Measurements from ENCODE around the gene EIF2D. TPM values are rescaled to one million over a fixed set of nuclear protein-coding genes. Genes with fewer than 3 reads are reported as not detected.
"Not testable (repeated sequence)": the region's sequence is repeated elsewhere in the genome, so short reads cannot be mapped to it uniquely, and the experiment has no call there.

The EIF2D gene
- total RNA-seq, 2 donors from 2014 or later: 25.9 to 55.4 TPM

DNA sequence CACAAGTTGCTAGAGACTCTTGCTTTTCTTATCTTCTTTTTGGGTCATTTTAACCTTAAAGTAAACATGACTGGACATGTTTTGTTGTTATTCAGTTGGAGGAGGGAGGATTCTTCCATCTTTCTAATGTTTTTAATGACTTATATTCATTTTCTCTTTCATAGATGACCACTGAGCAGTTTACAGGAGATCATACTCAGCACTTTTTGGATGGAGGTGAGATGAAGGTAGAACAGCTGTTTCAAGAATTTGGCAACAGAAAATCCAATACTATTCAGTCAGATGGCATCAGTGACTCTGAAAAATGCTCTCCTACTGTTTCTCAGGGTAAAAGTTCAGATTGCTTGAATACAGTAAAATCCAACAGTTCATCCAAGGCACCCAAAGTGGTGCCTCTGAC lies 35.0 kb upstream of the EIF2D start:
- intact Hi-C loops (cut with DNase I): no loop called here
- Histone ChIP-seq H3K36me3 (replicated peaks in 1 of 2; ENCODE audit: insufficient read depth in 1 of 2, low read depth in 2 of 2) (peaks cover 0 to 3% of the 10 kb centered on the region in 2 donors), H3K27me3 (no peaks in the 10 kb centered on the region), H3K4me3 (no peak overlapping the region), H3K9me3 (no peaks in the 10 kb centered on the region), H3K4me1 (peaks cover 13% of the 10 kb centered on the region), H3K27ac (no peak overlapping the region)
- ATAC-seq (no peak), DNase-seq (no peak)
- TF ChIP-seq POLR2A (IDR thresholded peaks at IDR 0.05): no peak
- TF ChIP-seq, protein P1, sequence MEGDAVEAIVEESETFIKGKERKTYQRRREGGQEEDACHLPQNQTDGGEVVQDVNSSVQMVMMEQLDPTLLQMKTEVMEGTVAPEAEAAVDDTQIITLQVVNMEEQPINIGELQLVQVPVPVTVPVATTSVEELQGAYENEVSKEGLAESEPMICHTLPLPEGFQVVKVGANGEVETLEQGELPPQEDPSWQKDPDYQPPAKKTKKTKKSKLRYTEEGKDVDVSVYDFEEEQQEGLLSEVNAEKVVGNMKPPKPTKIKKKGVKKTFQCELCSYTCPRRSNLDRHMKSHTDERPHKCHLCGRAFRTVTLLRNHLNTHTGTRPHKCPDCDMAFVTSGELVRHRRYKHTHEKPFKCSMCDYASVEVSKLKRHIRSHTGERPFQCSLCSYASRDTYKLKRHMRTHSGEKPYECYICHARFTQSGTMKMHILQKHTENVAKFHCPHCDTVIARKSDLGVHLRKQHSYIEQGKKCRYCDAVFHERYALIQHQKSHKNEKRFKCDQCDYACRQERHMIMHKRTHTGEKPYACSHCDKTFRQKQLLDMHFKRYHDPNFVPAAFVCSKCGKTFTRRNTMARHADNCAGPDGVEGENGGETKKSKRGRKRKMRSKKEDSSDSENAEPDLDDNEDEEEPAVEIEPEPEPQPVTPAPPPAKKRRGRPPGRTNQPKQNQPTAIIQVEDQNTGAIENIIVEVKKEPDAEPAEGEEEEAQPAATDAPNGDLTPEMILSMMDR (IDR thresholded peaks at IDR 0.05): no peak

DNA sequence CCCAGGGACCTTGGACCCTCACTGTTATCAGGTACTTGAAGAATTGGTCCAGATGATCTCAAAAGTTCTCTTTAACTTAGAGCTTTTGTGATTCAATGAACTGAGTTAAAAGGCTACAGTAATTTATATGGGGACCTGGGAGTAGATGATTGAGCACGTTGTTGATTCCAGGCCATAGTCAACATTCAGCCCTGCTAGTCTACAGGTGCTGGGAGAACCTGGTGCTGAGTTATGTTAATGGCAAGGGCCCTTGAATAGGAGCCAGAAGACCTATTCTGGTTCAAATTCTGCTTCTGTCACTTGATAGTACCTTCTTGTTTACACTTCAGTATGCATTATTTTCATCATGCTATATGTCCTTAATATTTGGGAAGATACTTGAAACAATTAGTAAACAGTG lies 34.2 kb upstream of the EIF2D start:
- no peaks in the 10 kb centered on the region for H3K27me3 ChIP-seq
- 8 to 32% methylated on average over 1 of the region's 1 CpG for WGBS, 2 donors
- ATAC-seq (no peak), DNase-seq (no peak)
- TF ChIP-seq, protein P1 (IDR thresholded peaks at IDR 0.05): no peak
- intact Hi-C loops (cut with DNase I): no loop called here
- no peak overlapping the region for H3K4me3 ChIP-seq
- no peaks in the 10 kb centered on the region for H3K9me3 ChIP-seq
- peaks cover 6% of the 10 kb centered on the region for H3K4me1 ChIP-seq
- peaks cover 0 to 3% of the 10 kb centered on the region in 2 donors for H3K36me3 ChIP-seq (replicated peaks in 1 of 2; ENCODE audit: insufficient read depth in 1 of 2, low read depth in 2 of 2)
- H3K27ac ChIP-seq: no peak overlapping the region

DNA sequence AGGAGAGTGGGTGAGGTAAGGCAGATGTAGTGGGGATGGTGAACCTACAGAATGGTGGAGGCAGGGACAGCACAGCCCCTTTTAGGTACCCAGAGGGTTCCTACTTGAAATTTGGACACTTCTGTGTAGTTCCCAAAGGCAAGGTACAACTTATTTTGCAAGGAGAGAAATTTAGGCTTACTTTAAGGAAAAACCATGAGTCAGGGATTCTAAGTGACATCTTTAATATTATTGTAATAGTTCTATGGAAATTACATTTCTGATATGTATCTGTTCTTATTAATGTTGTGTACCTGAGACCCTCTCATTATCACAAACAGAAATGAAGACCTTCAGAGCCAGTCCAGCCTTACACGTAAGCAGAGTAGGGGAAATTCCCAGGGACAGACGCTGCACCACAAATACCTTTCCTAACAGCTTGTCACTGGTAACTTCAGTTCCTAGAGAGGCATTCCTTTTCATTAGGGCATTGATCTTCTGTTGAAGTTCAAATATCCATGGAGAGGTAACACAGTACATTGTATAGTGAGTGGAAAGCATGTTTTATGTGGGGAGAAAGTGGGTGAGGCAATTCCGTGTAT lies 30.9 kb upstream of the EIF2D start:
- DNase-seq: no peak
- WGBS, 2 donors: 69 to 75% methylated on average over 3 of the region's 3 CpGs
- no peak overlapping the region for H3K27ac ChIP-seq
- no peaks in the 10 kb centered on the region for H3K4me1 ChIP-seq
- H3K9me3 ChIP-seq: no peaks in the 10 kb centered on the region
- intact Hi-C loops (cut with DNase I): no loop called here
- TF ChIP-seq, protein P1 (IDR thresholded peaks at IDR 0.05): no peak
- TF ChIP-seq POLR2A (IDR thresholded peaks at IDR 0.05): no peak
- peaks cover 0 to 3% of the 10 kb centered on the region in 2 donors for H3K36me3 ChIP-seq (replicated peaks in 1 of 2; ENCODE audit: insufficient read depth in 1 of 2, low read depth in 2 of 2)
- ATAC-seq: no peak
- no peaks in the 10 kb centered on the region for H3K27me3 ChIP-seq
- no peak overlapping the region for H3K4me3 ChIP-seq

DNA sequence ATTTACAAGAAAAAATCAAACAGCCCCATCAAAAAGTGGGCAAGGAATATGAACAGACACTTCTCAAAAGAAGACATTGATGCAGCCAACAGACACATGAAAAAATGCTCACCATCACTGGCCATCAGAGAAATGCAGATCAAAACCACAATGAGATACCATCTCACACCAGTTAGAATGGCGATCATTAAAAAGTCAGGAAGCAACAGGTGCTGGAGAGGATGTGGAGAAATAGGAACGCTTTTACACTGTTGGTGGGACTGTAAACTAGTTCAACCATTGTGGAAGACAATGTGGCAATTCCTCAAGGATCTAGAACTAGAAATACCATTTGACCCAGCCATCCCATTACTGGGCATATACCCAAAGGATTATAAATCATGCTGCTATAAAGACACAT lies 29.8 kb upstream of the EIF2D start:
- H3K9me3 ChIP-seq; H3K27ac ChIP-seq; H3K4me3 ChIP-seq; H3K36me3 ChIP-seq (replicated peaks in 1 of 2; ENCODE audit: insufficient read depth in 1 of 2, low read depth in 2 of 2); H3K27me3 ChIP-seq; DNase-seq; H3K4me1 ChIP-seq; ATAC-seq; intact Hi-C loops (cut with DNase I): not testable (repeated sequence)
- WGBS, 2 donors: 95% methylated on average over 2 of the region's 2 CpGs; no CpG with 5 or more reads in 1 of the 2 donors

DNA sequence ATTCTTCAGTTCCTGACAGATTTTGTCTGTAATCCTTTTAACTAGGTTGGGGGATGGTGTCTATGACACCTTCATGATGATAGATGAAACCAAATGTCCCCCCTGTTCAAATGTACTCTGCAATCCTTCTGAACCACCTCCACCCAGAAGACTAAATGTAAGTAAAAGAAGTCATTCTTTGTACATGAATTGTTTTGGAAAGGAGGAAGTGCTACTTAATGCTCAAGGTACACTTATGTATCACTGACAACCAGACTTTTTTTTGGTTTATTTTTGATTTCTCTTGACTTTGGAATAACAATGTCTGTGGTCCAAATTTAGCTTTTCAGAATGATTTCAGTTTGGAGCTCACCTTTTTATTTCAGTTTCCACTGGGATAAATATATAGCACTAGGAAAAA lies 25.3 kb upstream of the EIF2D start:
- Histone ChIP-seq H3K4me3 (no peak overlapping the region), H3K4me1 (peaks cover 22% of the 10 kb centered on the region), H3K27me3 (no peaks in the 10 kb centered on the region), H3K9me3 (no peaks in the 10 kb centered on the region), H3K27ac (no peak overlapping the region), H3K36me3 (replicated peaks in 1 of 2; ENCODE audit: insufficient read depth in 1 of 2, low read depth in 2 of 2) (no peaks in the 10 kb centered on the region)
- intact Hi-C loops (cut with DNase I): no loop called here
- no peak for ATAC-seq
- DNase-seq: no peak
- TF ChIP-seq, protein P1 (IDR thresholded peaks at IDR 0.05): no peak

Measured in body of pancreas (tissue), 4 donors.